Subcutaneous adipose tissue (tissue), 4 donors: ENCODE measurements around the gene RAE1. TPM values are rescaled to one million over a fixed set of nuclear protein-coding genes. Genes with fewer than 3 reads are reported as not detected.

Experiments
- total RNA-seq, 4 donors: library from RNA; depleted of rRNA; stranded (reverse); fragments of >200 nt; gene quantifications; one replicate each; pipeline ENCODE4 v1.1.0, GENCODE V29; 2016
- TF ChIP-seq, protein P1 (sequence below): fragments of 450-650 bp; IDR thresholded peaks from one replicate; pipeline ENCODE4 v1.5.1; 2016; ENCODE audit warnings: low read depth, mild to moderate bottlenecking, control low read depth, antibody characterized with exemption, moderate library complexity

RAE1 gene
- total RNA-seq, 4 donors from 2014 or later, result 13.9 to 39.5 (median 16.4) TPM

GRCh38 chr20:57417830-57418780, 67.0 kb downstream of the RAE1 start:
- TF ChIP-seq, protein P1, sequence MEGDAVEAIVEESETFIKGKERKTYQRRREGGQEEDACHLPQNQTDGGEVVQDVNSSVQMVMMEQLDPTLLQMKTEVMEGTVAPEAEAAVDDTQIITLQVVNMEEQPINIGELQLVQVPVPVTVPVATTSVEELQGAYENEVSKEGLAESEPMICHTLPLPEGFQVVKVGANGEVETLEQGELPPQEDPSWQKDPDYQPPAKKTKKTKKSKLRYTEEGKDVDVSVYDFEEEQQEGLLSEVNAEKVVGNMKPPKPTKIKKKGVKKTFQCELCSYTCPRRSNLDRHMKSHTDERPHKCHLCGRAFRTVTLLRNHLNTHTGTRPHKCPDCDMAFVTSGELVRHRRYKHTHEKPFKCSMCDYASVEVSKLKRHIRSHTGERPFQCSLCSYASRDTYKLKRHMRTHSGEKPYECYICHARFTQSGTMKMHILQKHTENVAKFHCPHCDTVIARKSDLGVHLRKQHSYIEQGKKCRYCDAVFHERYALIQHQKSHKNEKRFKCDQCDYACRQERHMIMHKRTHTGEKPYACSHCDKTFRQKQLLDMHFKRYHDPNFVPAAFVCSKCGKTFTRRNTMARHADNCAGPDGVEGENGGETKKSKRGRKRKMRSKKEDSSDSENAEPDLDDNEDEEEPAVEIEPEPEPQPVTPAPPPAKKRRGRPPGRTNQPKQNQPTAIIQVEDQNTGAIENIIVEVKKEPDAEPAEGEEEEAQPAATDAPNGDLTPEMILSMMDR, result no peak

GRCh38 chr20:57420571-57421252, 69.7 kb downstream of the RAE1 start:
- TF ChIP-seq, protein P1, result no peak

GRCh38 chr20:57421253-57422220, 70.5 kb downstream of the RAE1 start:
- TF ChIP-seq, protein P1, result no peak

- TF ChIP-seq, protein P1, result no peak
Observed at GRCh38 chr20:57422254-57422653, 71.2 kb downstream of the RAE1 start.

GRCh38 chr20:57425150-57426013, 74.3 kb downstream of the RAE1 start:
- TF ChIP-seq, protein P1, result no peak

GRCh38 chr20:57426271-57426689, 75.2 kb downstream of the RAE1 start:
- TF ChIP-seq, protein P1, result no peak
